Cardiac muscle cell (in vitro differentiated cells and primary cell): ENCODE measurements around the gene METAP2. TPM values are rescaled to one million over a fixed set of nuclear protein-coding genes. Genes with fewer than 3 reads are reported as not detected.

Experiments
- DNase-seq, 2 donors: peaks; one replicate each; pipeline versions ENCODE4 v3.0.0 to v3.0.0-alpha.2; 2010 to 2017; ENCODE audit warnings: low read depth in 1 of 2, low spot score in 1 of 2
- H3K27ac ChIP-seq: fragments of 200-600 bp; sonication (generic); 2 replicates; pipeline ENCODE4 v1.5.1; 2016
- H3K27me3 ChIP-seq: fragments of 200-600 bp; sonication (generic); 2 replicates; pipeline ENCODE4 v1.6.0; 2016; ENCODE audit warnings: control low read depth
- H3K36me3 ChIP-seq: fragments of 200-600 bp; sonication (generic); 2 replicates; pipeline ENCODE4 v1.5.1; 2016; ENCODE audit warnings: control low read depth
- H3K4me1 ChIP-seq: fragments of 200-600 bp; sonication (generic); 2 replicates; pipeline ENCODE4 v1.8.1; 2017; ENCODE audit warnings: low read depth, mild to moderate bottlenecking, mixed run types
- H3K4me3 ChIP-seq: fragments of 200-600 bp; sonication (generic); 2 replicates; pipeline ENCODE4 v1.5.1; 2016; ENCODE audit warnings: mild to moderate bottlenecking
- H3K9me3 ChIP-seq: fragments of 200-600 bp; sonication (generic); 2 replicates; pipeline ENCODE4 v1.5.1; 2017; ENCODE audit warnings: low read depth, mild to moderate bottlenecking, control low read depth
- polyA plus RNA-seq: library from polyadenylated mRNA; unstranded; fragments of >200 nt; fragmentation: Nextera tagmentation; extraction: Ambion mirVana; gene quantifications from 2 replicates; pipeline ENCODE4 v1.2.1, GENCODE V29; 2016
- total RNA-seq: library from RNA; depleted of rRNA; stranded (reverse); fragments of >200 nt; gene quantifications from 2 replicates; pipeline ENCODE4 v1.2.3, GENCODE V29; 2016
- TF ChIP-seq, protein P1 (sequence below): IDR thresholded peaks from 2 replicates; pipeline ENCODE4 v1.5.1; 2012; ENCODE audit warnings: low read depth, mild to moderate bottlenecking, low read length

METAP2 gene
- total and polyA plus RNA-seq, 2 experiments from 2014 or later = 41.1 to 98.8 TPM

DNA sequence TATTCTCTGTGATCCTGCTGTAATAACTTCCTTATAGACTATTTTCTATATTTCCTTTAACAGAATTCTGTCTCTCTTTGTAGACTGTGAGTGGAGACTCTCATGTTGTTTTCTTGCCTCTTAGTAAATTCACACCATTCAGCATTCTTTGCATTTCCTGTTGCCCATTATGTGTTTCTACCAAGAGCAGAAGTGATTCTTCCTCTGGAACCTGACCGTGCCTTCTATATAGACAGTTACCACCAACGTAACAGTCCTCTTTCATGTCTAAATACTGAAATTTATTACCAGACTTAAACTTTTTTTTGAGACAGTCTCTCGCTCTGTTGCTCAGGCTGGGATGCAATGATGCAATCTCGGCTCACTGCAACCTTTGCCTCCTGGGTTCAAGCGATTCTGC lies 31.1 kb downstream of the METAP2 start:
- Histone ChIP-seq H3K4me3 (no peak overlapping the region), H3K27ac (no peak overlapping the region), H3K4me1 (no peaks in the 10 kb centered on the region), H3K9me3 (no peaks in the 10 kb centered on the region), H3K27me3 (no peaks in the 10 kb centered on the region), H3K36me3 (peaks cover 41% of the 10 kb centered on the region)
- TF ChIP-seq, protein P1, sequence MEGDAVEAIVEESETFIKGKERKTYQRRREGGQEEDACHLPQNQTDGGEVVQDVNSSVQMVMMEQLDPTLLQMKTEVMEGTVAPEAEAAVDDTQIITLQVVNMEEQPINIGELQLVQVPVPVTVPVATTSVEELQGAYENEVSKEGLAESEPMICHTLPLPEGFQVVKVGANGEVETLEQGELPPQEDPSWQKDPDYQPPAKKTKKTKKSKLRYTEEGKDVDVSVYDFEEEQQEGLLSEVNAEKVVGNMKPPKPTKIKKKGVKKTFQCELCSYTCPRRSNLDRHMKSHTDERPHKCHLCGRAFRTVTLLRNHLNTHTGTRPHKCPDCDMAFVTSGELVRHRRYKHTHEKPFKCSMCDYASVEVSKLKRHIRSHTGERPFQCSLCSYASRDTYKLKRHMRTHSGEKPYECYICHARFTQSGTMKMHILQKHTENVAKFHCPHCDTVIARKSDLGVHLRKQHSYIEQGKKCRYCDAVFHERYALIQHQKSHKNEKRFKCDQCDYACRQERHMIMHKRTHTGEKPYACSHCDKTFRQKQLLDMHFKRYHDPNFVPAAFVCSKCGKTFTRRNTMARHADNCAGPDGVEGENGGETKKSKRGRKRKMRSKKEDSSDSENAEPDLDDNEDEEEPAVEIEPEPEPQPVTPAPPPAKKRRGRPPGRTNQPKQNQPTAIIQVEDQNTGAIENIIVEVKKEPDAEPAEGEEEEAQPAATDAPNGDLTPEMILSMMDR = no peak
- no peak for DNase-seq

DNA sequence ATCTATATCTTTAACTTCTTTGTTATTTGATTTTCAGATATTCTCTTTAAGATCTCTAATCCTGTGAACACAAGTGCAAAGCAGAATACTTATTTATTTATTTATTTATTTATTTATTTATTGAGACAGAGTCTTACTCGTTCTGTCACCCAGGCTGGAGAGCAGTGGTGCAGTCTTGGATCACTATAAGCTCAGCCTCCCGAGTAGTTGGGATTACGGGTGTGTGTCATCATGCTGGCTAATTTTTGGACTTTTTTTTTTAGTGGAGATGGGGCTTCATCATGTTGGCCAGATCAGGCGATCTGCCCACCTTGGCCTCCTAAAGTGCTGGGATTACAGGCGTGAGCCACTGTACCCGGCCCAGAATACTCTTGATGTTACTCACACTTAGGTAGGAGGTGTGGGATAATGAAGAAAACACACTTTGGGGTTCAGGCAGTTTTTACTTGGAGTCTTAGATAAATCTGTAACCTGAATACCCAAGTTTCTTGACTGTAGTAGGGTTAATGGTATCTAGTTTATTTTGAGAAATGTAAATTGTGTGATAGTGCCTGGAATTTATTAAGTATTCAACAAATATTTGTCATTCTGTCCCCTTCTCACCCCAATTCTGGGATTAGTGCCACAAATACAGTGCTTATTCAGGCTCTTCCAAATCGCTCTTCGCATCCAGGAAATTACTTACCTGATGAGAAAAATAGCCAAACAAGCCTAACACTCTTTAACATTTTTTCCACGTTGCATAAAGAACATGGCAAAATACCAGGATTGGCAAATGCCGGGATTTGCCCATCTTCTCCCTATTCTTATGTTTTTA lies 33.0 kb downstream of the METAP2 start:
- Histone ChIP-seq H3K9me3 (no peaks in the 10 kb centered on the region), H3K36me3 (peaks cover 51% of the 10 kb centered on the region), H3K4me3 (no peak overlapping the region), H3K4me1 (no peaks in the 10 kb centered on the region), H3K27me3 (no peaks in the 10 kb centered on the region), H3K27ac (no peak overlapping the region)
- TF ChIP-seq, protein P1 = no peak
- DNase-seq = peak in 1 of 2 donors; percentile 4

DNA sequence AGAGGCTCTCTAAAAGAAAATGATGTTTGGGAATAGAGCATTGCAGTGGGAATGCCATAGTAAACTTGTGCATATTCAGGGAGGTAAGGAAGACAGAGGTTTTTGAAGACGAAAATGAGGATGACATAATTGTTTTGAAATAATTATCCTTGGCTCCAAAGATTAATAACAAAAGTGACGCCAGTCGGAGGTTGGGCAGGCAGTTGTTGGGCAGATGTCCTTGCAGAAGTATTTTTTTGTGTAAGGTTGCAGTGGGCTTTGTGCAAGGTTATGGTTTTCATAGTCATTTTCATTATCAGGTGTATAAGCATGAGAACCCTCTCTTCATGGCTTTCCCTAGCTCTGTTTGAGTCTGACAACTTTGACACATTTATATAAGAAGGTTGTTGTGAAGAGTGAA lies 35.3 kb downstream of the METAP2 start:
- TF ChIP-seq, protein P1 = no peak
- no peak overlapping the region for H3K27ac ChIP-seq
- no peaks in the 10 kb centered on the region for H3K27me3 ChIP-seq
- no peak for DNase-seq
- no peak overlapping the region for H3K4me3 ChIP-seq
- peaks cover 63% of the 10 kb centered on the region for H3K36me3 ChIP-seq
- H3K9me3 ChIP-seq = no peaks in the 10 kb centered on the region
- no peaks in the 10 kb centered on the region for H3K4me1 ChIP-seq

DNA sequence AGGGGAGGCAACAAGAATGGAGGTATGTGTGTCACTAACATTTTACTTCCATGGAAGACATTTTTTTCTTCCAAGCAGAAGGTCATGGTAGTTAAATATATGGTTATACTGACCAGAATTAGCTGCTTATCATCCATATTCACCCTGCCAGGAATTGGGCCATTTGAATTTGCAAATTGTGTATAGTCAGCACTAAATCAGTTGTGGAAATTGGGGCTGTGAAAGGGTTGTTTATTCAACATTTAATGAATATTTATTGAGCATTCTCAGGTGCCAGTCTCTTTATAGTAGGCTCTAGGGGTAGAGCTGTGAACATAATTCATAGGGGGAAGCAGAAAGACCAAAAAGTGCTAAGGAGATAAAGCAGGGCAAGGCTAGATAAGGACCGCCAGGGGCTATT lies 38.0 kb downstream of the METAP2 start:
- no peak for DNase-seq
- Histone ChIP-seq H3K27ac (peak overlapping the region; percentile 24), H3K27me3 (no peaks in the 10 kb centered on the region), H3K4me3 (no peak overlapping the region), H3K36me3 (peaks cover 56% of the 10 kb centered on the region), H3K4me1 (no peaks in the 10 kb centered on the region), H3K9me3 (no peaks in the 10 kb centered on the region)
- TF ChIP-seq, protein P1 = no peak

DNA sequence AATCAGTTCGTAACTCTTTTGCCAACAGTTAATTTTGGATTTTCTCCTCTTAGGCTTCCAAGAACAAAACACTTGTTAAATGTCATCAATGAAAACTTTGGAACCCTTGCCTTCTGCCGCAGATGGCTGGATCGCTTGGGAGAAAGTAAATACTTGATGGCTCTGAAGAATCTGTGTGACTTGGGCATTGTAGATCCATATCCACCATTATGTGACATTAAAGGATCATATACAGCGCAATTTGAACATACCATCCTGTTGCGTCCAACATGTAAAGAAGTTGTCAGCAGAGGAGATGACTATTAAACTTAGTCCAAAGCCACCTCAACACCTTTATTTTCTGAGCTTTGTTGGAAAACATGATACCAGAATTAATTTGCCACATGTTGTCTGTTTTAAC lies 39.6 kb downstream of the METAP2 start:
- Histone ChIP-seq H3K4me1 (no peaks in the 10 kb centered on the region), H3K27ac (no peak overlapping the region), H3K9me3 (no peaks in the 10 kb centered on the region), H3K36me3 (peaks cover 51% of the 10 kb centered on the region), H3K27me3 (no peaks in the 10 kb centered on the region), H3K4me3 (no peak overlapping the region)
- TF ChIP-seq, protein P1 = no peak
- DNase-seq = no peak
